ENCODE results near the gene ZNF776. TPM values are rescaled to one million over a fixed set of nuclear protein-coding genes. Genes with fewer than 3 reads are reported as not detected.
"Not testable (repeated sequence)": the region's sequence is repeated elsewhere in the genome, so short reads cannot be mapped to it uniquely, and the experiment has no call there.

The ZNF776 gene
- polyA plus RNA-seq, 1 donor from 2014 or later: 62.3 TPM

- Histone ChIP-seq H4K20me1 (ENCODE audit: insufficient read depth) (no peaks in the 10 kb centered on the region), H3K36me3 (ENCODE audit: insufficient read depth, low read length) (peaks cover 26% of the 10 kb centered on the region), H3K4me3 (ENCODE audit: low read length) (no peak overlapping the region), H3F3A (ENCODE audit: insufficient read depth, low read length, poor library complexity, severe bottlenecking) (no peaks in the 10 kb centered on the region), H3K27ac (ENCODE audit: low read length) (no peak overlapping the region), H3K9me2 (ENCODE audit: insufficient read depth, low read length) (no peaks in the 10 kb centered on the region), H3K9ac (ENCODE audit: low read length) (no peak overlapping the region), H3K79me2 (replicated peaks; ENCODE audit: insufficient read depth, low read length) (peaks cover 9% of the 10 kb centered on the region), H2AFZ (ENCODE audit: low read depth, low read length) (no peak overlapping the region), H3K4me2 (ENCODE audit: low read length) (no peak overlapping the region), H3K9me3 (ENCODE audit: low read length) (peaks cover 9% of the 10 kb centered on the region), H3K27me3 (ENCODE audit: insufficient read depth, low read depth, low read length) (no peaks in the 10 kb centered on the region)
- TF ChIP-seq EZH2 (IDR thresholded peaks at IDR 0.05; ENCODE audit: borderline replicate concordance, insufficient read depth, low read length, poor library complexity, severe bottlenecking) (no peak), RAD21 (conservative IDR thresholded peaks at IDR 0.05) (no peak), MXI1 (conservative IDR thresholded peaks at IDR 0.05; ENCODE audit: poor library complexity, severe bottlenecking) (no peak), EP300 (conservative IDR thresholded peaks at IDR 0.05; ENCODE audit: poor library complexity, severe bottlenecking) (no peak), TAF1 (IDR thresholded peaks at IDR 0.05; ENCODE audit: low read depth) (no peak), REST (IDR thresholded peaks at IDR 0.05; ENCODE audit: borderline replicate concordance) (no peak), CTCF (IDR thresholded peaks at IDR 0.05; ENCODE audit: poor library complexity, severe bottlenecking) (no peak), SMC3 (conservative IDR thresholded peaks at IDR 0.05; ENCODE audit: poor library complexity) (no peak), POLR2AphosphoS5 (IDR thresholded peaks at IDR 0.05) (no peak)
Observed at GRCh38 chr19:57789288-57789687, 42.7 kb downstream of the ZNF776 start.

GRCh38 chr19:57796580-57796979 lies 50.0 kb downstream of the ZNF776 start:
- not testable (repeated sequence) for H3K4me3 ChIP-seq (ENCODE audit: low read length); H3K27ac ChIP-seq (ENCODE audit: low read length); H3K27me3 ChIP-seq (ENCODE audit: insufficient read depth, low read depth, low read length); H3K36me3 ChIP-seq (ENCODE audit: insufficient read depth, low read length); H3K9me2 ChIP-seq (ENCODE audit: insufficient read depth, low read length); H3F3A ChIP-seq (ENCODE audit: insufficient read depth, low read length, poor library complexity, severe bottlenecking); H2AFZ ChIP-seq (ENCODE audit: low read depth, low read length); H3K79me2 ChIP-seq (replicated peaks; ENCODE audit: insufficient read depth, low read length); H3K9me3 ChIP-seq (ENCODE audit: low read length); H4K20me1 ChIP-seq (ENCODE audit: insufficient read depth); H3K4me2 ChIP-seq (ENCODE audit: low read length); H3K9ac ChIP-seq (ENCODE audit: low read length)

GRCh38 chr19:57800696-57801095 lies 54.1 kb downstream of the ZNF776 start:
- Histone ChIP-seq H3K9me3 (ENCODE audit: low read length) (no peaks in the 10 kb centered on the region), H2AFZ (ENCODE audit: low read depth, low read length) (no peak overlapping the region), H3K4me2 (ENCODE audit: low read length) (no peak overlapping the region), H3K4me3 (ENCODE audit: low read length) (no peak overlapping the region), H3K27me3 (ENCODE audit: insufficient read depth, low read depth, low read length) (no peaks in the 10 kb centered on the region), H3F3A (ENCODE audit: insufficient read depth, low read length, poor library complexity, severe bottlenecking) (peaks cover 3% of the 10 kb centered on the region), H3K9me2 (ENCODE audit: insufficient read depth, low read length) (no peaks in the 10 kb centered on the region), H4K20me1 (ENCODE audit: insufficient read depth) (no peaks in the 10 kb centered on the region), H3K79me2 (replicated peaks; ENCODE audit: insufficient read depth, low read length) (no peaks in the 10 kb centered on the region), H3K9ac (ENCODE audit: low read length) (no peak overlapping the region), H3K27ac (ENCODE audit: low read length) (no peak overlapping the region), H3K36me3 (ENCODE audit: insufficient read depth, low read length) (no peaks in the 10 kb centered on the region)
- TF ChIP-seq RAD21 (conservative IDR thresholded peaks at IDR 0.05) (no peak), REST (IDR thresholded peaks at IDR 0.05; ENCODE audit: borderline replicate concordance) (no peak), EZH2 (IDR thresholded peaks at IDR 0.05; ENCODE audit: borderline replicate concordance, insufficient read depth, low read length, poor library complexity, severe bottlenecking) (no peak), SMC3 (conservative IDR thresholded peaks at IDR 0.05; ENCODE audit: poor library complexity) (no peak), EP300 (conservative IDR thresholded peaks at IDR 0.05; ENCODE audit: poor library complexity, severe bottlenecking) (no peak), CTCF (IDR thresholded peaks at IDR 0.05; ENCODE audit: poor library complexity, severe bottlenecking) (no peak), POLR2AphosphoS5 (IDR thresholded peaks at IDR 0.05) (no peak), TAF1 (IDR thresholded peaks at IDR 0.05; ENCODE audit: low read depth) (no peak), MXI1 (conservative IDR thresholded peaks at IDR 0.05; ENCODE audit: poor library complexity, severe bottlenecking) (no peak)
